Superior temporal gyrus (tissue), 1 donor: Measurements from ENCODE around the gene MOB3B.

Source experiments
- DNase-seq: peaks from one replicate; pipeline ENCODE4 v3.0.0-alpha.2; 2016; ENCODE audit errors: extremely low spot score

The MOB3B gene

GRCh38 chr9:27365707-27366376 lies 163.8 kb downstream of the MOB3B start:
- no peak for DNase-seq

- no peak for DNase-seq
Measured at GRCh38 chr9:27362447-27363210, 167.0 kb downstream of the MOB3B start.

- no peak for DNase-seq
Measured at GRCh38 chr9:27361492-27361891, 168.1 kb downstream of the MOB3B start.

- no peak for DNase-seq
Measured at GRCh38 chr9:27359763-27360162, 169.9 kb downstream of the MOB3B start.

- DNase-seq: no peak
Measured at GRCh38 chr9:27358007-27358406, 171.6 kb downstream of the MOB3B start.

GRCh38 chr9:27356446-27356845 lies 173.2 kb downstream of the MOB3B start:
- peak; percentile 60 for DNase-seq

GRCh38 chr9:27355166-27355565 lies 174.4 kb downstream of the MOB3B start:
- no peak for DNase-seq

- DNase-seq: peak; percentile 97
Measured at GRCh38 chr9:27353474-27354229, 176.0 kb downstream of the MOB3B start.

- DNase-seq: no peak
Measured at GRCh38 chr9:27353166-27353473, 176.5 kb downstream of the MOB3B start.

GRCh38 chr9:27352457-27353165 lies 177.0 kb downstream of the MOB3B start:
- DNase-seq: peak; percentile 53

- peak; percentile 95 for DNase-seq
Measured at GRCh38 chr9:27351438-27351837, 178.2 kb downstream of the MOB3B start.

- no peak for DNase-seq
Measured at GRCh38 chr9:27350382-27350976, 179.1 kb downstream of the MOB3B start.

GRCh38 chr9:27349698-27350080 lies 179.9 kb downstream of the MOB3B start:
- no peak for DNase-seq

GRCh38 chr9:27348785-27349697 lies 180.6 kb downstream of the MOB3B start:
- DNase-seq: no peak

- no peak for DNase-seq
Measured at GRCh38 chr9:27347889-27348288, 181.7 kb downstream of the MOB3B start.

- peak; percentile 77 for DNase-seq
Measured at GRCh38 chr9:27344776-27345175, 184.8 kb downstream of the MOB3B start.

GRCh38 chr9:27341545-27342294 lies 187.9 kb downstream of the MOB3B start:
- peak; percentile 14 for DNase-seq

- peak; percentile 80 for DNase-seq
Measured at GRCh38 chr9:27340961-27341511, 188.6 kb downstream of the MOB3B start.

GRCh38 chr9:27340285-27340674 lies 189.3 kb downstream of the MOB3B start:
- DNase-seq: no peak
